Bronchial epithelial cell (primary cell): ENCODE results near the gene RANBP6. TPM values are rescaled to one million over a fixed set of nuclear protein-coding genes. Genes with fewer than 3 reads are reported as not detected.

Experiments used
- DNase-seq: peaks from one replicate; pipeline ENCODE4 v3.0.0-alpha.2; 2010; ENCODE audit warnings: low read depth
- FAIRE-seq: peaks from 2 replicates; lab custom pipeline; 2011; peaks lifted over from hg19 to GRCh38; lab: Jason Lieb, UNC
- H3K27me3 ChIP-seq: 2 replicates; pipeline ENCODE4 v1.5.1; 2011; ENCODE audit warnings: low read length; ENCODE audit not compliant: control insufficient read depth, insufficient read depth
- H3K36me3 ChIP-seq: 2 replicates; pipeline ENCODE4 v1.5.1; 2011; ENCODE audit warnings: low read length; ENCODE audit not compliant: control insufficient read depth, insufficient read depth
- H3K4me3 ChIP-seq: 2 replicates; pipeline ENCODE4 v1.5.1; 2011; ENCODE audit warnings: mild to moderate bottlenecking, low read depth, low read length, control low read depth
- CTCF ChIP-seq: IDR thresholded peaks from 2 replicates; pipeline ENCODE4 v1.5.1; 2011; ENCODE audit warnings: mild to moderate bottlenecking, moderate library complexity, low read length, control low read depth, inconsistent platforms; ENCODE audit not compliant: insufficient read depth, severe bottlenecking
- total RNA-seq: library from RNA; depleted of rRNA; stranded (reverse); fragments of >200 nt; gene quantifications from 2 replicates; pipeline ENCODE4 v1.2.1, GENCODE V29; 2014

Gene RANBP6
- total RNA-seq, 1 donor from 2014 or later, result 19.5 TPM

GRCh38 chr9:5999443-6000101 lies 15.9 kb downstream of the RANBP6 start:
- TF ChIP-seq CTCF, result no peak
- H3K4me3 ChIP-seq, result no peak overlapping the region
- H3K36me3 ChIP-seq, result no peaks in the 10 kb centered on the region
- H3K27me3 ChIP-seq, result no peaks in the 10 kb centered on the region
- DNase-seq (no peak), FAIRE-seq (no peak)

- no peak for DNase-seq
- no peaks in the 10 kb centered on the region for H3K36me3 ChIP-seq
- H3K27me3 ChIP-seq, result no peaks in the 10 kb centered on the region
- no peak for TF ChIP-seq CTCF
- H3K4me3 ChIP-seq, result no peak overlapping the region
- no peak for FAIRE-seq
Measured at GRCh38 chr9:5994493-5994892, 20.9 kb downstream of the RANBP6 start.

GRCh38 chr9:5988265-5988664 lies 27.2 kb downstream of the RANBP6 start:
- H3K27me3 ChIP-seq, result no peaks in the 10 kb centered on the region
- no peak for DNase-seq
- peaks cover 2% of the 10 kb centered on the region for H3K36me3 ChIP-seq
- TF ChIP-seq CTCF, result no peak
- no peak overlapping the region for H3K4me3 ChIP-seq
- no peak for FAIRE-seq

- H3K27me3 ChIP-seq, result no peaks in the 10 kb centered on the region
- DNase-seq, result no peak
- no peak for FAIRE-seq
- no peaks in the 10 kb centered on the region for H3K36me3 ChIP-seq
- no peak for TF ChIP-seq CTCF
- H3K4me3 ChIP-seq, result no peak overlapping the region
Measured at GRCh38 chr9:5983042-5983441, 32.4 kb downstream of the RANBP6 start.

- TF ChIP-seq CTCF, result no peak
- FAIRE-seq, result no peak
- no peaks in the 10 kb centered on the region for H3K27me3 ChIP-seq
- H3K4me3 ChIP-seq, result no peak overlapping the region
- H3K36me3 ChIP-seq, result no peaks in the 10 kb centered on the region
- DNase-seq, result no peak
Measured at GRCh38 chr9:5982317-5982716, 33.1 kb downstream of the RANBP6 start.

- no peaks in the 10 kb centered on the region for H3K36me3 ChIP-seq
- H3K27me3 ChIP-seq, result no peaks in the 10 kb centered on the region
- TF ChIP-seq CTCF, result no peak
- DNase-seq (no peak), FAIRE-seq (no peak)
- H3K4me3 ChIP-seq, result no peak overlapping the region
Measured at GRCh38 chr9:5978523-5978922, 36.9 kb downstream of the RANBP6 start.
